NCI-H2107 (cell line): ENCODE measurements around the gene TM4SF5.
"Not testable (repeated sequence)": the region's sequence is repeated elsewhere in the genome, so short reads cannot be mapped to it uniquely, and the experiment has no call there.

Experiments
- DNase-seq: peaks from one replicate; lab custom pipeline; 2025; lab: John Stamatoyannopoulos, UW

Gene TM4SF5

DNA sequence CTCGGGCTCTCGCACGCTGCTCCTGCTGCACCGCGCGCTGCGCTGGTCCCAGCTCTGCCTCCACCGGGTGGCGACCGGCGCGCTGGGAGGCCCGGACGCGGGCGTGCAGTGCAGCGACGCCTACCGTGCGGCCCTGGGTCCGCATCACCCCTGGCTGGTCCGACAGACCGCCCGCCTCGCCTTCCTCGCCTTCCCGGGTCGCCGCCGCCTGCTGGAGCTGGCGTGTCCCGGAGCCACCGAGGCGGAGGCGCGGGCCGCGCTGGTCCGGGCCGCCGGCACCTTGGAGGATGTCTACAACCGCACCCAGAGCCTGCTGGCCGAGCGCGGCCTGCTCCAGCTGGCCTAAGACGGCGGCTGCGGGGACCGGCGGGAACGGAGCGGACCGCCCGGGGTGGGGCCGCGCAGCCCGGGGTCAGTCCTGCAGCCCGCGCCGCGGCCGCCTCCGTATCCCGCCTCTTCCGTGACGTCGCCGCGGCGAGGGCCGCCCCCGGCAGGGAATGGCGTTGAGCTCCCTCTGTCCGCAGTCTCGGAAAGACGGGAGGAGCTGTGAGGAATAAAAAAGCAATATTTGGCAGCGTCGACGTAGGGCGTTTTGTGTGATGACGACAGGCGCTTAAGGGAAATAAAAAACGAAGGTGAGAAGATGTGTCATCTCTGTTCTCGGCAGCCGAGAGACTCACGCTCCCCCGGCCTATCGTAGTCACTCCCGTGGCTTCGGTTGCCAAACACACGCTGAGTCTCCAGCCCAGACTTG lies 18.4 kb downstream of the TM4SF5 start:
- DNase-seq = no peak

DNA sequence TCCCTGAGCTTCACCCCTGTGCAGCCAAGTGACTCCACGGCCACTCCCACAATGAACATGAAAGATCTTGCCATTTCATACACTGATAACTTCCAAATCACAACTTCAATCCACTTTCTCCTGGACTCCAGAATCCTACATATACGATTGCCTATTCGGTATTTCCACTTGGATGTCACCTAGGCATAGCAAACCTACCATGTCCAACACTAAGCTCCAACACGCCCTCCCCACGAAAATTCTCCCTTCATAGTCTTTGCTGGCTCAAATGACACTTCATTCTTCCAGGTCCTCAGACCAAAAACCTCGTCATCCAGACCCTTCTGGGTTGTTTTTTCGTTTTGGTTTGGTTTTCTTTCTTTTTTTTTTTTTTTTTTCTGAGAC lies 19.0 kb downstream of the TM4SF5 start:
- no peak for DNase-seq

DNA sequence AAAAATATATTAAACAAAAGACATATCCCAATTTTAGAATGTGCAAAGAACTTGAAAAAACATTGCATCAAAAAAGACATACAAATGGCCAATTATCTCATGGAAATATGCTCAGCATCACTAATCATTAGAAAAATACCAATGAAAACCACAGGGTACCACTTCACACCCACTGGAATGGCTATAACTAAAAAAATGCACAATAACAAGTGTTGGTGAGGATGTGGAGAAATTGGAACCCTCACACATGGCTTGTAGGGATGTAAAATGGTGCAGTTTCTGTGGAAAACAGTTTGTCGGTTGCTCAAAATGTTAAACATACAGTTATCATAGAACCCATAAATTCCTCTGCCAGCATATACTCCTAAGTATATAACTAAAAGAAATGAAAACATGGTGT lies 23.5 kb downstream of the TM4SF5 start:
- DNase-seq = no peak

DNA sequence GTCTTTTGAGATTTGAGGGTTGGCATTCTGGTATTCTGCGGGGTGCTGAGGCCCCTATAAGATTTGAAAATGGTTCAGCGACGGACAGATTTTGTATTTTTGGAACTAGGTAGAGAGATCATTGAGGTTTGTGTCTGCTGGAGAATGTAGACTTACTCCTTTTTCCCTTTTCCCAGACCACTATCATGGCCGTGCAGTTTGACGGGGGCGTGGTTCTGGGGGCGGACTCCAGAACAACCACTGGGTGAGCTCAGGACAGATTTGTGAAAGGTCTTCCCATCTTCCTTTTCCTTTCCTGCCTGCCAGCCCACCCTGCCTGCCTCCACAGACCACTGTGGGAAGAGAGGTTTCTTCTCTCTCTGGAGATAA lies 24.9 kb downstream of the TM4SF5 start:
- no peak for DNase-seq

DNA sequence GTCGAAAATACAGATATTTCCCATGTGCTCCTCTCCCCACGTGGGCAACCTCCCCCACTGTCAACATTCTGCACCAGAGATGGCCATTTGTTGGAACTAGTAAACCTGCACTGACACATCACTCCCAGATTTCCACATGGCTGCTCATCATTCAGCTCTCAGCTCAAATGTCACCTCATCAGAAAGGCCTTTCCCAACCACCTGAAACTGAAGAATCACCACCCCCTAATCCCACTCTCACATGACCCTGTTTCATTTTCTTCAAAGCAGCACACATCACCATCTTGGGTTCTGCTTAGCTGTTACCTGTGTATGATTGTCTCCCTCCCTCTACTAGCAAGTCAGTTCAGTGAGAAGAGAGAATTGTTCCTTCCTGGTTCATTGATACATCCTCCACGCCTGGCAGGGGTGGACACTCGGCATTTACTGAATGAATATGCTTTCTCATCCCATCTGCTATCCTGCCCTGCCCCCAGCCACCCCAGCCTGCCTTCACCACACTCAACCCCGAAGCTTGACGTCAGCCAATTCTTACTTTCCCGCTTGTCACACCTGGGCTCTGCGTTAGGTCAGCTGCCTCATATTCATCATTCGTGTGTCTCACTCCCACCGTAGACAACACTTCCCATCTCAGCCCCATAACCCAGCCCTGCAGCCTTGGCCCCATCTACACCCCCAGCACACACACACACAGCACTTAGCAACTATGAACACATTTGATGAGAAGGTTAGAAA lies 28.9 kb downstream of the TM4SF5 start:
- no peak for DNase-seq

DNA sequence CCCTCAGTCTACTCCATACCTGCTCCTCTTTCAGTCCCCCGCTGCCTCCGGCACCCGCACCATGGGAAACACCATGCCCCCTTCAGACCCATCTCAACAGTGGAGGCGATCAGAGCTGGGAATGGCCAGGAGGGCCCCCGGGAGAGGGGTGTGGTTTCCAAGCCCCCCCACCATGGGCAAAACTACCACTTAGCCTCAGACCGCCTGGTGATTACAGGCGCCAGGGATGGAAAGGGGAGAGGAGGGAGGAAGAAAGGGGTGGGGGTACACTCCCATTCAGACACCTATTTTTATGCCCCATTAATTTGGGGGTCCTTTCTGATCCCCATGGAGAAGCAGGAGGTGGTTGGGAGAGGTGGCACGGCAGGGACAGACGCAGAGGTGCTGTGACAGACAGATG lies 30.5 kb downstream of the TM4SF5 start, which contains the start of gene C17orf114:
C17orf114 (minus strand) TSS at position 101 of the 400 bp plus-strand sequence.
- DNase-seq = no peak

DNA sequence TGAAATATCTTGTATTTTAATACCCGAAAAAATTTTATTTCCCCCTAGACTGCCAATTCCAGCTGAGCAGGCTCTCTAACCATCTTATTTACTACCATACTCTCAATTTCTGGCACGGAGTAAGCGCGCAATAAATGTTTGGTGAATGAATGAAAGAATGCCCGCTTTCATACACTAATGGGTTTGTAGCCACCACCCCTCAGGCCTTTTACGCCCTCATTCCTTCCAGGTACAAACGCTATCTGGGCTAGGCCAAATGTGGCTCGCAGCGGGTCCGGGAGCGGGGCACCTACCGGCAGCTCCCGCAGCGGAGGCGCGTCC lies 34.7 kb downstream of the TM4SF5 start:
- DNase-seq = no peak

DNA sequence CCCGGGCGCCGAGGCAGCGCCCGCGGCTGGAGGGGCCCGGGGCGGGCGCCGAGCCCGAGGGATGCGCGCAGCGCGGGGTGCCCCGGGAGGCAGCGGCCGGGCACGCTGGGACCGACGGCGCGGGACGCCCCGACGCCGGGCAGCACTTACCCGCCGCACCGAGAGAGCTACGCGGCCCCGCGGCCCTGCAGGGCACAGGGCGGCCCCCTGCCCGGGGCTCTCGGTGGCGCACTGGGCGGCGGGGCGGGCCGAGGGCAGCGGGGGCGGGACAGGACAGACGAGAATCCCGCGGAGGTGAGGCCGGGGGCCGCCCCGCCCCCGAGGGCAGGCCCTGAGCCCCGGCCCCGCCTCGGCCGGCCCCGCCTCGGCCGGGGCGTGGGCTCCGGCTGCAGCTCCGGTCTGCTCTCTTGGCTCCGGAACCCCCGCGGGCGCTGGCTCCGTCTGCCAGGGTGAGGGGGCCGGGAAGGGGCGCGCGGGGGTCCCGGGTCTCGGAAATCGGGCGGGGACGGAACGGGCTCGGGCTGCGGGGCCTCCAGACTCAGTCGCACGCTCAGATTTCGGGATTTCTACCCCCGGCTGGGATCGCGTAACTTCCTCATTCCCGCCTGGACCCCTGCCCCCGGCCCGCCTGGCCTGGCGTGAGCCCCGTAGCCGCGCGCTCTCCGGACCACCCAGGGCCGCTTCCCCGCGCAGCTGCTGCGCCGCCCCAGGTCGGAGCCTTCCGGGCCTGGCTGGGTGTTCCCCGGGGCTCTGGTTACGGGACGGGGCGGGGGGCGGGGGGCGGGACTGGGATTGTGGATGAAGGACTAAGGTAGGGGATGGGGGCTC lies 35.3 kb downstream of the TM4SF5 start, which contains the start of gene PLD2:
PLD2 (plus strand) TSS at position 376 of the 828 bp plus-strand sequence. CDS start 621 bp downstream, outside the sequence.
- DNase-seq = peak; percentile 45

DNA sequence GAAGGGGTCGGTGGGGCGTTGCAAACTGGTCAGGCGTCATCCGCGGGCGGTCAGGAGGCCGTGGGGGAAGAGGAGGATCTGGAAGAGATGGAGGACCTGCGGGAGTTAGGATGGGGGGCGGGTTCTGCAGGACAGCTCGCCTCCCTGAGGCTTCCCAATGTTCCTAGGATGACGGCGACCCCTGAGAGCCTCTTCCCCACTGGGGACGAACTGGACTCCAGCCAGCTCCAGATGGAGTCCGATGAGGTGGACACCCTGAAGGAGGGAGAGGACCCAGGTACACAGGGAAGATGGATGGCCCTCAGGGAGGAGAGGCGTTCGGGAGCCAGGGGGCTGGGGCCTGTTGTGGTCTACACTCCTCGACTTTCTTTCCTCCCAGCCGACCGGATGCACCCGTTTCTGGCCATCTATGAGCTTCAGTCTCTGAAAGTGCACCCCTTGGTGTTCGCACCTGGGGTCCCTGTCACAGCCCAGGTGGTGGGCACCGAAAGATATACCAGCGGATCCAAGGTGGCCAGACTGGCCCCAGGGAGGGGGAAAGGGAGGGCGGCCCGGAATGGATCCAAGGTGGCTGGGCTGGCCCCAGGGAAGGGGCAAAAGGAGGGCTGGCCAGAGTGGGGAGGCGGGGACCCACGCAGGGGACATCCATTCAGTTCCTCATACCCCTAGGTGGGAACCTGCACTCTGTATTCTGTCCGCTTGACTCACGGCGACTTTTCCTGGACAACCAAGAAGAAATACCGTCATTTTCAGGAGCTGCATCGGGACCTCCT lies 36.1 kb downstream of the TM4SF5 start:
- DNase-seq = no peak

DNA sequence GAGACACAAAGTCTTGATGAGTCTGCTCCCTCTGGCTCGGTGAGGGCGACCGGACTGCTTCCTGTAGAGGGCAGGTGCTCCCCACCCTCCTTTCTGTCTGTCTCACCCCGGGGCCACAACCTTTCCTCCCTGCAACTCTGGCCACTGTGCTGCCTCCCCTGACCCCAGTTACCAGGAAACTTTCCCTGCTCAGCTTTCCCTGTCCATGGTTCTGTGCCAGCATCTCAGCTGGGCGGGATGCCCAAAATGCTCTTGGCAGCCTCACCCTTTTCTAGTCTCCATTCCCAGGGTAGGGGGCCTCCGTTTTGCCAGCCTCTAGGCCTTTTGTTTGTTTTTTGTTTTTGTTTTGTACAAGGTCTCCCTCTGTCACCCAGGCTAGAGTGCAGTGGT lies 36.7 kb downstream of the TM4SF5 start:
- DNase-seq = no peak

DNA sequence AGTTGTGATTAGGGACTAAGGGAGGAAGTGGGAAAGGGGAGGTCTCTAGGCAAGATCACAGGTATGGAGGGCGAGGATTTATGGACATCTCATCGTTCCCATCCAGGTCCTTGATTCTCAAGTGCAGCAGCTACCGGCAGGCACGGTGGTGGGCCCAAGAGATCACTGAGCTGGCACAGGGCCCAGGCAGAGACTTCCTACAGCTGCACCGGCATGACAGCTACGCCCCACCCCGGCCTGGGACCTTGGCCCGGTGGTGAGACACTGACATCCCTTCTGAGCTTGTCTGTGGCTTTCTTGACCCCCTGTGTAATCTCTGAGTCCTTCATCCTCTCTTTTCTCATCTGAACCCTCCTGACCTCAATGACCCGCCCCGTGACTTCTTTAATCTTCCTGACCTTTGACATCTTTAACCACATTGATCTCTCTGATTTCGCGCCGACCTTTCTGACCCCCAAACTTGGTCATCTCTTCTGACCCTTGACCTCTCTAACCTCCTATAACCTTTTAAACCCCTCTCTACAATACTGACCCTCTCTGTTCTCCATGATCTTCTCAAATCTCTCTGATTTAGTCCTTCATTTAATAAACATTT lies 39.1 kb downstream of the TM4SF5 start:
- no peak for DNase-seq

DNA sequence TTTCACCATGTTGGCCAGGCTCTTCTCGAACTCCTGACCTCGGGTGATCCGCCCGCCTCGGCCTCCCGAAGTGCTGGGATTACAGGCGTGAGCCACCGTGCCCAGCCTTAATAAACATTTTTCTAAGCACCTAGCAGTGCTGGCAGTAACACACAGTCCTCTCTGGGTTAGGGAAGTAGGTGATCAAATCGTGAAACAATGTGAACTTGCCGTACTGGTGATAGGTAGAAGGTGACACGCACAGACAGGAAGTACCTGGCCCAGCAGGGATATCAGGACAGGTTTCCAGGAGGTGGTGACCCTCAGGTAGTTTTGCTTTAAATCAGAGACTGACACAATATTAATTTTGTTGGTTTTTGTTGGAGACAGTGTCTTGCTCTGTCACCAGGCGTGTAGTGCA lies 39.8 kb downstream of the TM4SF5 start:
- no peak for DNase-seq

DNA sequence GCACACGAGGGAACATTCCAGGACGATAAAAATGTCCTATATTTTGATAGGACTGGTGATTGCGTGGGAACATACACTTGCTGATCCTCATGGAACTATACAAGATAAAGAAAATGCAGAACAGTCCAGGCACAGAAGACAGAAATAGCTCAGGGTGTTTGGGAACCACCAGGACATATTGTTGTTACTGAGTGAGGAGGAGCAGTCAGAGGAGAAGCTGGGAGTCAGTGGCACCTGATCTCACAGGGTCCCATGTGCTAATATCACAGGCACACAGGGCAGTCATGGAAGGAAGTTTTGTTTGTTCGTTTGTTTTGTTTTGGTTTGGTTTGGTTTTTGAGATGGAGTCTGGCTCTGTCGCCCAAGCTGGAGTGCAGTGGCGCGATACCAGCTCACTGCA lies 41.0 kb downstream of the TM4SF5 start:
- no peak for DNase-seq

DNA sequence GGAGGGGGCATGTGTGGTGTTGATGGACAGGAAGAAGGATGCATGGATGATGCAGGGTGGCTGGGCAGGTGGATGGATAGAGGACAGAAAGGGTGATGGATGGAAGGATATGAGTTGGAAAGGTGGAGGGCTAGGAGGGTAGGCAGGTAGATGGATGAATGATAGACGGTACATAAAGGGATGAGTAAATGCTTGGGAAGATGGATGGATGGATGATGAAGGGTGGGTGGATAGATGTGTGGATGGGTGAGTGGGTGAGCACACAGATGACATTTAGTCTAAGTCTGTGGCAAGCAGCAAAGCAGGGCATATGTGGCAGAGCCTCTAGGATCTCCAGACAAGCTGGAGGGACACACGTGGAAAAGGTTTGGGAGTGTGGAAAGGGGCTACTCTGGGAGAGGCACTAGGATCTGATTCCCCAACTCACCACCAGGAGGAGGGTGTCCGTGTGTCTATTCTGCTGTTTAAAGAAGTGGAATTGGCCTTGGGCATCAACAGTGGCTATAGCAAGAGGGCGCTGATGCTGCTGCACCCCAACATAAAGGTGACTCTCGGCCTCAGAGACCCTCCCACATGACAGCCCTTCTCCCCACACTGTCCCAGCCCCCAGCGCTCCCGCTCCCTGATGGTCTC lies 43.5 kb downstream of the TM4SF5 start:
- no peak for DNase-seq

DNA sequence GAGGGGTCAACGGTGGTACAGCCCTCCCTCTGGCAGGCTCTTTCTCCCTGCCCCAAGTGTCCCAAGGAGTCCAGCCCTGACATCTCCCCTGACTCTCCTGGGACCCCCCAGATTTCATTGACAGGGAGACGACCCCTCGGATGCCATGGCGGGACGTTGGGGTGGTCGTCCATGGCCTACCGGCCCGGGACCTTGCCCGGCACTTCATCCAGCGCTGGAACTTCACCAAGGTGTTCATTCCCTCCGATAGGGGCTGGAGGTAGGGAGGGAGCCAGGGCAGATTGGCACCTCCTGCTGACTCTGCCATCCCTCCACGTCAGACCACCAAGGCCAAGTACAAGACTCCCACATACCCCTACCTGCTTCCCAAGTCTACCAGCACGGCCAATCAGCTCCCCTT lies 45.1 kb downstream of the TM4SF5 start:
- no peak for DNase-seq

DNA sequence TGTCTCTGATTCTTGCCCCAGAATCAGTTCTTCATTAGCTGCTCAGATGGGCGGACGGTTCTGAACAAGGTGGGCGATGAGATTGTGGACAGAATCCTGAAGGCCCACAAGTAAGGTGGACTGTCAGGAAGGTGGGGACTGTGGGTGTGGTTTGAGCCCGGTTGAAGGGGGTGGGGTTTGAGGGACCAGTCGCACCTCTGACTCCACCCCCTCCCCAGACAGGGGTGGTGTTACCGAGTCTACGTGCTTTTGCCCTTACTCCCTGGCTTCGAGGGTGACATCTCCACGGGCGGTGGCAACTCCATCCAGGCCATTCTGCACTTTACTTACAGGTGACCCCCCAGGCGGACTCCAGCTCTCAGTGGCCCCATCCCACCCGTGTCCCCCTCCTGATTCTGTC lies 46.6 kb downstream of the TM4SF5 start:
- DNase-seq = no peak

DNA sequence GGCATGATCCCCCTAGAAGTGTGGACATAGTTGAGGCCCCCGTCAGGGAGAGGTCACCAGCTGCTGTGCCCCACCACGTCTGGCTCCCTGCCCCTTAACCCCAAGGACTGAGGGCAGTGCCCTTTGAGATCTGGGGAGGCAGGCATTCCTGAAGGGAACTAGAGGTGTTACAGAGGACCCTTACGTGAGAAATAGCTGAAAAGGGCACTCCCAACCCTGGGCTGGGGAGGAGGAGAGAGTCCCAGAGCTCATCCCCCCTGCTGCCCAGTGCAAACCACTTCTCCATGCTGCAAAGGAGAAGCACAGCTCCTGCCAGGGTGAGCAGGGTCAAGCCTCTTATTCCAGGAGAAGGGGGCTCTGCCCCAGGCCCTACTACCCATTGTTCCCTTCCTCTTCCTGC lies 51.1 kb downstream of the TM4SF5 start:
- DNase-seq = no peak

DNA sequence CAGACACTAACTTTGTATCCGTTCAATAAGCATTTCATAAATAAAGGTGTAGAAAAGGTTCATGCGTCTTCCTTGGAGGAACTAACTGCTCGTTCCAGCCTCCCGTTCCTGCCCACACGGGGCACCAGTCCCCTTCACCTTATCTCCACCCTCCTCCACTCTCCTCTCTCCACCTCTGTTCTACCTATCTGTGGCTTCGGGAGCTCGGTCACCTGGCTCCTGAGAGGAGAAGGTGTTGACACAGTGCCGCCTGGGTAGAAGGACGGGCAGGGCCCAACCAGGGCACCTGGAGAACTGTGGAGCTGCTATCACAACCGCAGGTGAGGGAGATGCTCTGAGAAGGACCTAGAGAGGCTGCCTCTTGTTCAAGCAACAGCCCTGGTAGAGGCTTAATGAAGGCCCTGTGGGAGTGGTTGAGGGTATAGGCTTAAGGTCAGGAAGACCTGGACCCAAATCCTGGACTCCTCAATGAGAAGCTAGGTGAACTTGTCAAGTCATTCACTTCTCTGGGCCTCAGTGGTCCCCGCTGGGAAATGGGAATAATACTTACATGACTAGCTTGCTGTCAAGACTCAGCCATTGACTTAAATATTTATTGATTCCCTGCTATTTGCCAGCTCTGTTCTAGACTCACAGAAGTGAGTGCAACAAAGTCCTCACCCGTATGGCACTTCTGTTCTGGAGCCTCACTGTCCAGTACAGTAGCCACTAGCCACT lies 51.8 kb downstream of the TM4SF5 start:
- no peak for DNase-seq

DNA sequence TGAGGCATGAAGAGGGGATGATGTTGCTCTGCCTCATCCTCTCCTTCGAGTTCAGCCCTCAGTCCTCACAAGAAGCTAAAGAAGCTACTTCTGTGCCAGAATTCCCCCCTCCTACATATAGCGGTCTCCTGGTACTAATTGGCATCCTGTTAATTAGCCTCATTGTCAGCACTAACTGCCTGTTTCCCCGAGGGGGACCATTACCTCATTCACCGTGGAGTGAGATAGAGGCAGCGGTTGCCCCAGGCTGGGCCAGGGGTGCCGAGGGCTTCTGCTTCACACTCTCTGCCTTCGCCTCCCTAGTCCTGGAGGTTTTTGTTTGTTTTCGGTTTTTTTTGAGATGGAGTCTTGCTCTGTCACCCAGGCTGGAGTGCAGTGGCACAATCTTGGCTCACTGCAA lies 55.7 kb downstream of the TM4SF5 start:
- no peak for DNase-seq

DNA sequence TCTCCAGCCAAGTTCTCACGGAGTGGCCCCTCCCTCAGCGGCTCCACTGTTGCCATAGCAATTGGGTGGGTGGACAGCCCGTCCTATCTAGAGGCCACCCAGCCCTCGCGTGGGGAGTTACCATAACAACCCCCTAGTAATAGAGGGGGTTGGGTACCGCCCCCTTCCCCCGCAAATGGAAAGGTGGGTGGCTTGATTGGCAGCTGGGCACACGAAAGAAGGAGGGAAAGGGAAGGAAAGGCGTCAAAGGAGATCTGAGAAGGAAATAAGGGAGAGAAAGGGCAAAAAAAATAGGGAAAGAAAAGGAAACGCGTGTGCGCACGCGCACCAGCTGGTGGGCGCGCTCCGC lies 61.1 kb downstream of the TM4SF5 start:
- not testable (repeated sequence) for DNase-seq
